HepG2 (cell line): Measurements from ENCODE around the gene TBRG4. TPM values are rescaled to one million over a fixed set of nuclear protein-coding genes. Genes with fewer than 3 reads are reported as not detected.

Experiments
- BHLHE40 ChIP-seq: IDR thresholded peaks from 2 replicates; pipeline ENCODE4 v1.6.1; 2011; ENCODE audit warnings: low read length, improper control_type of control experiment
- EHMT2 ChIP-seq: fragments of 200-600 bp; sonication (generic); IDR thresholded peaks from 2 replicates; pipeline ENCODE4 v1.7.0; 2017; ENCODE audit warnings: antibody characterized with exemption, low read depth, low read length, borderline replicate concordance
- HNF4A ChIP-seq: sonication (generic); formaldehyde crosslinking; IDR thresholded peaks from 2 replicates; pipeline ENCODE4 v1.4.0; 2020; ENCODE audit warnings: missing genetic modification reagents
- MAFF ChIP-seq: IDR thresholded peaks from 2 replicates; pipeline ENCODE4 v1.6.1; 2011; ENCODE audit warnings: low read depth, low read length, improper control_type of control experiment
- MEF2D ChIP-seq: sonication (generic); formaldehyde crosslinking; IDR thresholded peaks from 2 replicates; pipeline ENCODE4 v1.5.1; 2020; ENCODE audit warnings: mild to moderate bottlenecking, missing genetic modification reagents
- NR2F2 ChIP-seq: IDR thresholded peaks from 2 replicates; pipeline ENCODE4 v1.6.1; 2012; ENCODE audit warnings: low read depth, inconsistent platforms, borderline replicate concordance
- PLRG1 ChIP-seq: fragments of 450-650 bp; conservative IDR thresholded peaks from 2 replicates; pipeline ENCODE4 v1.6.1; 2016
- POGZ ChIP-seq: sonication (generic); formaldehyde crosslinking; IDR thresholded peaks from 2 replicates; pipeline ENCODE4 v1.4.0; 2020; ENCODE audit warnings: mild to moderate bottlenecking, missing genetic modification reagents
- RBM22 ChIP-seq: fragments of 200-400 bp; formaldehyde crosslinking; optimal IDR thresholded peaks from 2 replicates; pipeline ENCODE3; 2017; ENCODE audit warnings: mild to moderate bottlenecking, low read length, moderate library complexity
- SIX4 ChIP-seq: sonication (generic); formaldehyde crosslinking; IDR thresholded peaks from 2 replicates; pipeline ENCODE4 v1.4.0; 2020; ENCODE audit warnings: missing genetic modification reagents
- ZNF790 ChIP-seq: sonication (generic); formaldehyde crosslinking; IDR thresholded peaks from 2 replicates; pipeline ENCODE4 v1.8.0; 2022; ENCODE audit warnings: missing genetic modification reagents, mild to moderate bottlenecking, borderline replicate concordance
- ZZZ3 ChIP-seq: sonication (generic); formaldehyde crosslinking; IDR thresholded peaks from 2 replicates; pipeline ENCODE4 v1.4.0; 2020; ENCODE audit warnings: missing genetic modification reagents, mild to moderate bottlenecking, borderline replicate concordance
- polyA plus RNA-seq, 8 experiments: library from polyadenylated mRNA; depleted of rRNA in 3 of 8; stranded (reverse) in 7 of 8; unstranded in 1 of 8; fragments of >200 nt; fragmentation: Illumina TruSeq in 4 of 8; extraction: Trizol in 4 of 8; gene quantifications; 2 replicates each; pipeline versions ENCODE4 v1.2.1 to v1.2.3, GENCODE V29; 2011 to 2016; ENCODE audit warnings: low read depth in 4 of 8, missing spikeins in 1 of 8, mixed read lengths in 1 of 8; ENCODE audit not compliant: insufficient read depth in 1 of 8
- total RNA-seq, 5 experiments: library from RNA; depleted of rRNA; stranded (reverse); fragments of >200 nt; fragmentation: Illumina TruSeq; extraction: Trizol; gene quantifications; 2 replicates each; pipeline ENCODE4 v1.2.3, GENCODE V29; 2016; ENCODE audit warnings: low read depth in 1 of 5
- TF ChIP-seq, protein P1 (sequence below): sonication (generic); formaldehyde crosslinking; IDR thresholded peaks from 2 replicates; pipeline ENCODE4 v1.4.0; 2020; ENCODE audit warnings: missing genetic modification reagents, low read depth, mild to moderate bottlenecking, borderline replicate concordance
- TF ChIP-seq, protein P2 (sequence below): IDR thresholded peaks from 2 replicates; pipeline ENCODE4 v1.6.1; 2016
- TF ChIP-seq, protein P3 (sequence below): sonication (generic); formaldehyde crosslinking; IDR thresholded peaks from 2 replicates; pipeline ENCODE4 v1.5.1; 2020; ENCODE audit warnings: missing genetic modification reagents, mild to moderate bottlenecking, borderline replicate concordance
- TF ChIP-seq, protein P4 (sequence below): sonication (generic); formaldehyde crosslinking; conservative IDR thresholded peaks from 2 replicates; pipeline ENCODE4 v1.4.0; 2020; ENCODE audit warnings: mild to moderate bottlenecking, missing genetic modification reagents, moderate library complexity
- TF ChIP-seq, protein P5 (sequence below), 2 experiments: fragments of 450-650 bp in 1 of 2; sonication (generic) in 1 of 2; formaldehyde crosslinking; IDR thresholded peaks; 2 replicates each; pipeline versions ENCODE4 v1.5.0 to v1.8.0; 2020 to 2022; ENCODE audit warnings: mild to moderate bottlenecking in 1 of 2, missing genetic modification reagents in 1 of 2

The TBRG4 gene
- total and polyA plus RNA-seq, 2 of the 13 experiments (the other 11 are each of a cell fraction or from before 2014, with no cell fraction given), result 87.8 to 107 TPM

DNA sequence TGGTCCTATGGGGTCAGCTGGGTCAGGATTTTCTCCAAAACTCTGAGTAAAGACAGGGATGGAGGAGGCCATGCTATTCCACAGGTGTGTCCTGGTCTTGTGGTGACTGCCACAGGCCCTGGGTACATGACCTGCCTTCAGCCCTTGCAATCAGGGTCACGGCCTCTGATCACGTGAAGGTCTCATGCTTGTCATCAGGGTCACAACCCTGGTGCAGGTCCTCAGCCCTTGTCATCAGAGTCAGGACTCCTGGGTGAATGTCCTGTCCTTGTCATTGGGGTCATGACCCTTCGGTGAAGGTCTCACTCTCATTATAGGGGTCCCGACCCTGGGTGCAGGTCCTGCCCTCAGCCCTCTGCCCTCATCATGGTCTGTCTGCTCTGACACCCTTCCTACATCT is 21.9 kb upstream of the TBRG4 start (continued):
- no peak for TF ChIP-seq ZZZ3 (CRISPR knock-in tag)
- TF ChIP-seq PLRG1, result no peak
- TF ChIP-seq MAFF, result no peak
- TF ChIP-seq, protein P1, sequence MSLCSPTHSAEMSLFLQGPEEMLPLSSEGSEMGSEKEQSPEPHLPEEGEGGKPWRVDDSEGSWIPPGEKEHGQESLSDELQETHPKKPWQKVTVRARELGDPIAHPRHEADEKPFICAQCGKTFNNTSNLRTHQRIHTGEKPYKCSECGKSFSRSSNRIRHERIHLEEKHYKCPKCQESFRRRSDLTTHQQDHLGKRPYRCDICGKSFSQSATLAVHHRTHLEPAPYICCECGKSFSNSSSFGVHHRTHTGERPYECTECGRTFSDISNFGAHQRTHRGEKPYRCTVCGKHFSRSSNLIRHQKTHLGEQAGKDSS, result no peak
- TF ChIP-seq ZNF790 (CRISPR knock-in tag), result no peak
- TF ChIP-seq, protein P2, sequence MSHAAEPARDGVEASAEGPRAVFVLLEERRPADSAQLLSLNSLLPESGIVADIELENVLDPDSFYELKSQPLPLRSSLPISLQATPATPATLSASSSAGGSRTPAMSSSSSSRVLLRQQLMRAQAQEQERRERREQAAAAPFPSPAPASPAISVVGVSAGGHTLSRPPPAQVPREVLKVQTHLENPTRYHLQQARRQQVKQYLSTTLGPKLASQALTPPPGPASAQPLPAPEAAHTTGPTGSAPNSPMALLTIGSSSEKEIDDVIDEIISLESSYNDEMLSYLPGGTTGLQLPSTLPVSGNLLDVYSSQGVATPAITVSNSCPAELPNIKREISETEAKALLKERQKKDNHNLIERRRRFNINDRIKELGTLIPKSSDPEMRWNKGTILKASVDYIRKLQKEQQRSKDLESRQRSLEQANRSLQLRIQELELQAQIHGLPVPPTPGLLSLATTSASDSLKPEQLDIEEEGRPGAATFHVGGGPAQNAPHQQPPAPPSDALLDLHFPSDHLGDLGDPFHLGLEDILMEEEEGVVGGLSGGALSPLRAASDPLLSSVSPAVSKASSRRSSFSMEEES (CRISPR knock-in tag), result no peak
- TF ChIP-seq, protein P3, sequence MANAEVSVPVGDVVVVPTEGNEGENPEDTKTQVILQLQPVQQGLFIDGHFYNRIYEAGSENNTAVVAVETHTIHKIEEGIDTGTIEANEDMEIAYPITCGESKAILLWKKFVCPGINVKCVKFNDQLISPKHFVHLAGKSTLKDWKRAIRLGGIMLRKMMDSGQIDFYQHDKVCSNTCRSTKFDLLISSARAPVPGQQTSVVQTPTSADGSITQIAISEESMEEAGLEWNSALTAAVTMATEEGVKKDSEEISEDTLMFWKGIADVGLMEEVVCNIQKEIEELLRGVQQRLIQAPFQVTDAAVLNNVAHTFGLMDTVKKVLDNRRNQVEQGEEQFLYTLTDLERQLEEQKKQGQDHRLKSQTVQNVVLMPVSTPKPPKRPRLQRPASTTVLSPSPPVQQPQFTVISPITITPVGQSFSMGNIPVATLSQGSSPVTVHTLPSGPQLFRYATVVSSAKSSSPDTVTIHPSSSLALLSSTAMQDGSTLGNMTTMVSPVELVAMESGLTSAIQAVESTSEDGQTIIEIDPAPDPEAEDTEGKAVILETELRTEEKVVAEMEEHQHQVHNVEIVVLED (CRISPR knock-in tag), result no peak
- TF ChIP-seq RBM22, result no peak
- TF ChIP-seq HNF4A (CRISPR knock-in tag), result 0 out of 2 replicates have a peak, but pooled peaks have one; percentile 13
- no peak for TF ChIP-seq EHMT2
- no peak for TF ChIP-seq MEF2D (CRISPR knock-in tag)
- no peak for TF ChIP-seq POGZ (CRISPR knock-in tag)
- no peak for TF ChIP-seq SIX4
- TF ChIP-seq, protein P4, sequence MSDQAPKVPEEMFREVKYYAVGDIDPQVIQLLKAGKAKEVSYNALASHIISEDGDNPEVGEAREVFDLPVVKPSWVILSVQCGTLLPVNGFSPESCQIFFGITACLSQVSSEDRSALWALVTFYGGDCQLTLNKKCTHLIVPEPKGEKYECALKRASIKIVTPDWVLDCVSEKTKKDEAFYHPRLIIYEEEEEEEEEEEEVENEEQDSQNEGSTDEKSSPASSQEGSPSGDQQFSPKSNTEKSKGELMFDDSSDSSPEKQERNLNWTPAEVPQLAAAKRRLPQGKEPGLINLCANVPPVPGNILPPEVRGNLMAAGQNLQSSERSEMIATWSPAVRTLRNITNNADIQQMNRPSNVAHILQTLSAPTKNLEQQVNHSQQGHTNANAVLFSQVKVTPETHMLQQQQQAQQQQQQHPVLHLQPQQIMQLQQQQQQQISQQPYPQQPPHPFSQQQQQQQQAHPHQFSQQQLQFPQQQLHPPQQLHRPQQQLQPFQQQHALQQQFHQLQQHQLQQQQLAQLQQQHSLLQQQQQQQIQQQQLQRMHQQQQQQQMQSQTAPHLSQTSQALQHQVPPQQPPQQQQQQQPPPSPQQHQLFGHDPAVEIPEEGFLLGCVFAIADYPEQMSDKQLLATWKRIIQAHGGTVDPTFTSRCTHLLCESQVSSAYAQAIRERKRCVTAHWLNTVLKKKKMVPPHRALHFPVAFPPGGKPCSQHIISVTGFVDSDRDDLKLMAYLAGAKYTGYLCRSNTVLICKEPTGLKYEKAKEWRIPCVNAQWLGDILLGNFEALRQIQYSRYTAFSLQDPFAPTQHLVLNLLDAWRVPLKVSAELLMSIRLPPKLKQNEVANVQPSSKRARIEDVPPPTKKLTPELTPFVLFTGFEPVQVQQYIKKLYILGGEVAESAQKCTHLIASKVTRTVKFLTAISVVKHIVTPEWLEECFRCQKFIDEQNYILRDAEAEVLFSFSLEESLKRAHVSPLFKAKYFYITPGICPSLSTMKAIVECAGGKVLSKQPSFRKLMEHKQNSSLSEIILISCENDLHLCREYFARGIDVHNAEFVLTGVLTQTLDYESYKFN, result no peak
- TF ChIP-seq, protein P5, sequence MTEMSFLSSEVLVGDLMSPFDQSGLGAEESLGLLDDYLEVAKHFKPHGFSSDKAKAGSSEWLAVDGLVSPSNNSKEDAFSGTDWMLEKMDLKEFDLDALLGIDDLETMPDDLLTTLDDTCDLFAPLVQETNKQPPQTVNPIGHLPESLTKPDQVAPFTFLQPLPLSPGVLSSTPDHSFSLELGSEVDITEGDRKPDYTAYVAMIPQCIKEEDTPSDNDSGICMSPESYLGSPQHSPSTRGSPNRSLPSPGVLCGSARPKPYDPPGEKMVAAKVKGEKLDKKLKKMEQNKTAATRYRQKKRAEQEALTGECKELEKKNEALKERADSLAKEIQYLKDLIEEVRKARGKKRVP (CRISPR knock-in tag; IDR thresholded peaks at IDR 0.05), result no peak
- TF ChIP-seq BHLHE40, result peak; percentile 72
- TF ChIP-seq NR2F2, result peak; percentile 50
